NCI-H146 (cell line): ENCODE results near the gene CEACAM16.
"Not testable (repeated sequence)": the region's sequence is repeated elsewhere in the genome, so short reads cannot be mapped to it uniquely, and the experiment has no call there.

Experiments used
- DNase-seq: peaks from one replicate; lab custom pipeline; 2025; lab: John Stamatoyannopoulos, UW

The CEACAM16 gene

GRCh38 chr19:44698492-44699201 lies at the start of gene CEACAM16:
CEACAM16 (plus strand) TSS chr19:44699151; CDS start chr19:44701457, 2,306 bp downstream.
- DNase-seq = peak; percentile 62

GRCh38 chr19:44649578-44650145 lies 49.3 kb upstream of the CEACAM16 start:
- no peak for DNase-seq

- DNase-seq = no peak
These were observed 45.6 kb upstream of the CEACAM16 start for GRCh38 chr19:44653343-44653742.

- DNase-seq = peak; percentile 74
These were observed 44.8 kb upstream of the CEACAM16 start for GRCh38 chr19:44653977-44654774.

GRCh38 chr19:44657211-44657921 lies 41.6 kb upstream of the CEACAM16 start:
- DNase-seq = peak; percentile 61

- no peak for DNase-seq
These were observed 40.8 kb upstream of the CEACAM16 start for GRCh38 chr19:44658069-44658733.

GRCh38 chr19:44660081-44660480 lies 38.9 kb upstream of the CEACAM16 start:
- DNase-seq = no peak

GRCh38 chr19:44661205-44661604 lies 37.7 kb upstream of the CEACAM16 start:
- DNase-seq = no peak

- DNase-seq = no peak
These were observed 37.0 kb upstream of the CEACAM16 start for GRCh38 chr19:44661904-44662303.

- no peak for DNase-seq
These were observed 36.1 kb upstream of the CEACAM16 start for GRCh38 chr19:44662691-44663385.

GRCh38 chr19:44663996-44664395 lies 35.0 kb upstream of the CEACAM16 start:
- DNase-seq = no peak

- DNase-seq = no peak
These were observed 34.0 kb upstream of the CEACAM16 start for GRCh38 chr19:44664976-44665375.

- DNase-seq = no peak
These were observed 31.9 kb upstream of the CEACAM16 start for GRCh38 chr19:44666852-44667556.

- DNase-seq = no peak
These were observed 29.8 kb upstream of the CEACAM16 start for GRCh38 chr19:44668985-44669764.

GRCh38 chr19:44670027-44670426 lies 28.9 kb upstream of the CEACAM16 start:
- not testable (repeated sequence) for DNase-seq

GRCh38 chr19:44671400-44671799 lies 27.6 kb upstream of the CEACAM16 start, which contains the start of gene CEACAM19:
CEACAM19 (plus strand) TSS chr19:44671482; CDS start chr19:44671932, 450 bp downstream.
- DNase-seq = no peak

GRCh38 chr19:44672226-44672625 lies 26.7 kb upstream of the CEACAM16 start:
- no peak for DNase-seq

- DNase-seq = no peak
These were observed 25.4 kb upstream of the CEACAM16 start for GRCh38 chr19:44673510-44673909.

- no peak for DNase-seq
These were observed 23.4 kb upstream of the CEACAM16 start for GRCh38 chr19:44675521-44675920.
